Embryonic facial prominence (tissue), 1 donor: Measurements from ENCODE around the gene WAPL.

Experiments
- DNase-seq: peaks from one replicate; pipeline ENCODE4 v3.0.0-alpha.2; 2016; ENCODE audit errors: extremely low spot score

WAPL gene

GRCh38 chr10:86411852-86412560 is 109.6 kb downstream of the WAPL start:
- DNase-seq: no peak

GRCh38 chr10:86411281-86411841 is 110.2 kb downstream of the WAPL start:
- DNase-seq: no peak

GRCh38 chr10:86410542-86411124 is 111.0 kb downstream of the WAPL start:
- DNase-seq: no peak

GRCh38 chr10:86409183-86409582 is 112.4 kb downstream of the WAPL start:
- DNase-seq: no peak

- DNase-seq: no peak
Observed at GRCh38 chr10:86403183-86403797, 118.3 kb downstream of the WAPL start.

- DNase-seq: no peak
Observed at GRCh38 chr10:86402283-86402941, 119.2 kb downstream of the WAPL start.

GRCh38 chr10:86401588-86402282 is 119.9 kb downstream of the WAPL start:
- no peak for DNase-seq

- DNase-seq: no peak
Observed at GRCh38 chr10:86400705-86401587, 120.6 kb downstream of the WAPL start.

- DNase-seq: peak; percentile 77
Observed at GRCh38 chr10:86399879-86400704, 121.5 kb downstream of the WAPL start.

GRCh38 chr10:86399514-86399878 is 122.1 kb downstream of the WAPL start:
- no peak for DNase-seq

GRCh38 chr10:86397120-86397519 is 124.5 kb downstream of the WAPL start:
- no peak for DNase-seq

- DNase-seq: no peak
Observed at GRCh38 chr10:86393862-86394455, 127.6 kb downstream of the WAPL start.

- no peak for DNase-seq
Observed at GRCh38 chr10:86393362-86393761, 128.2 kb downstream of the WAPL start.

GRCh38 chr10:86392723-86393094 is 128.9 kb downstream of the WAPL start:
- no peak for DNase-seq

- no peak for DNase-seq
Observed at GRCh38 chr10:86391986-86392722, 129.4 kb downstream of the WAPL start.

- DNase-seq: no peak
Observed at GRCh38 chr10:86391236-86391840, 130.3 kb downstream of the WAPL start.

- DNase-seq: no peak
Observed at GRCh38 chr10:86390337-86391120, 131.1 kb downstream of the WAPL start.
